Sigmoid colon (tissue), 7 donors: ENCODE data around the gene RPL10A. TPM values are rescaled to one million over a fixed set of nuclear protein-coding genes. Genes with fewer than 3 reads are reported as not detected.
"Not testable (repeated sequence)": the region's sequence is repeated elsewhere in the genome, so short reads cannot be mapped to it uniquely, and the experiment has no call there.

Source experiments
- DNase-seq: peaks from one replicate; pipeline ENCODE4 v3.0.0-alpha.2; 2019
- H3K27ac ChIP-seq, 4 donors: fragments of 200-600 bp; sonication (generic); one replicate each; pipeline ENCODE4 v1.5.1; 2016 to 2019; ENCODE audit warnings: mild to moderate bottlenecking in 1 of 4
- H3K27me3 ChIP-seq, 3 donors: fragments of 200-600 bp; sonication (generic); one replicate each; pipeline ENCODE4 v1.5.1; 2019; ENCODE audit warnings: mild to moderate bottlenecking in 1 of 3
- H3K36me3 ChIP-seq, 4 donors: fragments of 200-600 bp; sonication (generic); one replicate each; pipeline ENCODE4 v1.5.1; 2016 to 2019
- H3K4me1 ChIP-seq, 4 donors: fragments of 200-600 bp; sonication (generic); one replicate each; pipeline ENCODE4 v1.5.1; 2017 to 2019
- H3K4me3 ChIP-seq, 4 donors: fragments of 200-600 bp; sonication (generic); one replicate each; pipeline ENCODE4 v1.5.1; 2017 to 2019; ENCODE audit warnings: mild to moderate bottlenecking in 2 of 4, moderate library complexity in 1 of 4
- H3K9me3 ChIP-seq, 4 donors: fragments of 200-600 bp in 3 of 4; sonication (generic) in 3 of 4; one replicate each; pipeline versions ENCODE4 v1.5.1 to v1.6.1; 2013 to 2019
- CTCF ChIP-seq, 4 experiments: fragments of 450-650 bp in 3 of 4; fragments of 200-600 bp in 1 of 4; IDR thresholded peaks; one replicate each; pipeline ENCODE4 v1.5.1; 2016 to 2019; ENCODE audit warnings: antibody characterized with exemption in 4 of 4, mild to moderate bottlenecking in 3 of 4, moderate library complexity in 2 of 4
- EP300 ChIP-seq, 4 donors: sonication (generic); formaldehyde crosslinking; IDR thresholded peaks; one replicate each; pipeline ENCODE4 v1.6.1; 2017; ENCODE audit warnings: antibody characterized with exemption in 4 of 4
- POLR2A ChIP-seq, 2 donors: fragments of 450-650 bp; IDR thresholded peaks; one replicate each; pipeline ENCODE4 v1.6.1; 2016; ENCODE audit warnings: antibody characterized with exemption in 2 of 2, mild to moderate bottlenecking in 2 of 2, moderate library complexity in 2 of 2
- POLR2AphosphoS5 ChIP-seq, 4 donors: sonication (generic); formaldehyde crosslinking; IDR thresholded peaks; one replicate each; pipeline ENCODE4 v1.6.1; 2017; ENCODE audit warnings: antibody characterized with exemption in 4 of 4
- WGBS, 2 donors: extraction: QIAGEN DNeasy Blood & Tissue Kit; methylation state at CpG; one replicate each; pipeline ENCODE4 v1.1.7; 2013; 5-methylcytosine and 5-hydroxymethylcytosine counted together
- intact Hi-C: fragments of 100-400 bp; cut with DNase I; formaldehyde crosslinking; loops from one replicate; pipeline ENCODE4 v1.15.1; 2023
- polyA plus RNA-seq, 3 donors: library from polyadenylated mRNA; stranded (reverse); fragments of 200-250 nt; gene quantifications; one replicate each; pipeline ENCODE4 v1.2.3, GENCODE V29; 2013
- total RNA-seq, 4 donors: library from RNA; depleted of rRNA; stranded (reverse); fragments of >200 nt; gene quantifications; one replicate each; pipeline ENCODE4 v1.1.0, GENCODE V29; 2016
- donor health status: healthy with polysubstance abuse.
- donor health status: Bipolar disorder and iron deficiency.
- donor health status: healthy.

The RPL10A gene
- total and polyA plus RNA-seq, 7 donors, result 1,381 to 3,217 (median 2,085) TPM

- peaks cover 0 to 11% (median 10%) of the 10 kb centered on the region in 4 donors for H3K4me1 ChIP-seq
- WGBS, 2 donors, result 84 to 87% methylated on average over 10 of the region's 10 CpGs
- H3K36me3 ChIP-seq, result no peaks in the 10 kb centered on the region
- H3K9me3 ChIP-seq, result no peaks in the 10 kb centered on the region
- no peak for DNase-seq
- peak within 1 kb of the TSS in 3 of 4 donors; percentile 7 to 32 (median 22) for H3K4me3 ChIP-seq
- no peak within 1 kb of the TSS for H3K27ac ChIP-seq
- TF ChIP-seq POLR2A (IDR thresholded peaks at IDR 0.05) (no peak), EP300 (IDR thresholded peaks at IDR 0.05) (no peak), POLR2AphosphoS5 (IDR thresholded peaks at IDR 0.05) (no peak), CTCF (IDR thresholded peaks at IDR 0.05) (no peak)
- intact Hi-C loops, result no loop called here
- H3K27me3 ChIP-seq, result peaks cover 12 to 57% (median 26%) of the 10 kb centered on the region in 3 donors
Measured at GRCh38 chr6:35512740-35513139, 44.5 kb downstream of the RPL10A start, which contains the start of gene TULP1. Gene TULP1 (minus strand): TSS chr6:35512896. CDS start chr6:35512858, 38 bp downstream.

GRCh38 chr6:35514587-35514986 is 46.4 kb downstream of the RPL10A start:
- Histone ChIP-seq H3K9me3 (no peaks in the 10 kb centered on the region), H3K36me3 (no peaks in the 10 kb centered on the region), H3K4me1 (peaks cover 0 to 11% (median 10%) of the 10 kb centered on the region in 4 donors), H3K27me3 (peaks cover 12 to 40% (median 19%) of the 10 kb centered on the region in 3 donors), H3K4me3 (no peak overlapping the region), H3K27ac (no peak overlapping the region)
- TF ChIP-seq POLR2AphosphoS5 (IDR thresholded peaks at IDR 0.05) (no peak), EP300 (IDR thresholded peaks at IDR 0.05) (no peak), CTCF (IDR thresholded peaks at IDR 0.05) (no peak), POLR2A (IDR thresholded peaks at IDR 0.05) (no peak)
- no peak for DNase-seq
- WGBS, 2 donors, result 85 to 90% methylated on average over 4 of the region's 4 CpGs
- intact Hi-C loops, result no loop called here

- intact Hi-C loops, result not testable (repeated sequence)
- WGBS, 2 donors, result 80 to 90% methylated on average over 6 of the region's 6 CpGs
Measured at GRCh38 chr6:35515939-35516338, 47.7 kb downstream of the RPL10A start.

GRCh38 chr6:35516712-35517111 is 48.5 kb downstream of the RPL10A start:
- 67 to 78% methylated on average over 6 of the region's 6 CpGs for WGBS, 2 donors
- intact Hi-C loops, result no loop called here
- H3K27ac ChIP-seq, result no peak overlapping the region

More at GRCh38 chr6:35515939-35516338, 47.7 kb downstream of the RPL10A start:
- Histone ChIP-seq H3K4me1 (peaks cover 0 to 11% (median 10%) of the 10 kb centered on the region in 4 donors), H3K27me3 (peaks cover 12 to 27% (median 15%) of the 10 kb centered on the region in 3 donors)
- H3K27ac ChIP-seq, DNase-seq, H3K9me3 ChIP-seq, H3K4me3 ChIP-seq, H3K36me3 ChIP-seq: not testable (repeated sequence)

GRCh38 chr6:35517978-35518377 is 49.8 kb downstream of the RPL10A start:
- 87 to 90% methylated on average over 7 of the region's 7 CpGs for WGBS, 2 donors
- H3K27me3 ChIP-seq, H3K9me3 ChIP-seq, H3K4me1 ChIP-seq, DNase-seq, H3K36me3 ChIP-seq, H3K27ac ChIP-seq, H3K4me3 ChIP-seq, intact Hi-C loops: not testable (repeated sequence)

More at GRCh38 chr6:35516712-35517111, 48.5 kb downstream of the RPL10A start:
- no peak for DNase-seq
- H3K27me3 ChIP-seq, result peaks cover 6 to 19% (median 8%) of the 10 kb centered on the region in 3 donors
- no peaks in the 10 kb centered on the region for H3K9me3 ChIP-seq
- H3K4me3 ChIP-seq, result no peak overlapping the region
- no peak for TF ChIP-seq CTCF (IDR thresholded peaks at IDR 0.05)
- no peak for TF ChIP-seq POLR2A (IDR thresholded peaks at IDR 0.05)
- no peak for TF ChIP-seq POLR2AphosphoS5 (IDR thresholded peaks at IDR 0.05)
- TF ChIP-seq EP300 (IDR thresholded peaks at IDR 0.05), result no peak
- H3K36me3 ChIP-seq, result no peaks in the 10 kb centered on the region
- peaks cover 0 to 6% (median 5%) of the 10 kb centered on the region in 4 donors for H3K4me1 ChIP-seq
